CMK (cell line): Measurements from ENCODE around the gene SIRT5.

Experiments used
- DNase-seq: peaks from one replicate; pipeline ENCODE4 v3.0.0-alpha.2; 2010; ENCODE audit warnings: low read depth

Gene SIRT5

GRCh38 chr6:13589801-13590200, 15.4 kb downstream of the SIRT5 start:
- no peak for DNase-seq

- DNase-seq, result no peak
Measured at GRCh38 chr6:13590574-13591153, 16.3 kb downstream of the SIRT5 start.

GRCh38 chr6:13591205-13591921, 17.0 kb downstream of the SIRT5 start:
- DNase-seq, result no peak

- DNase-seq, result no peak
Measured at GRCh38 chr6:13593103-13593502, 18.7 kb downstream of the SIRT5 start.

- no peak for DNase-seq
Measured at GRCh38 chr6:13593720-13594119, 19.3 kb downstream of the SIRT5 start.

GRCh38 chr6:13597073-13597472, 22.7 kb downstream of the SIRT5 start:
- DNase-seq, result no peak

GRCh38 chr6:13600036-13600435, 25.6 kb downstream of the SIRT5 start:
- DNase-seq, result no peak

GRCh38 chr6:13604135-13604534, 29.7 kb downstream of the SIRT5 start:
- DNase-seq, result no peak

- no peak for DNase-seq
Measured at GRCh38 chr6:13604546-13605416, 30.4 kb downstream of the SIRT5 start.

- no peak for DNase-seq
Measured at GRCh38 chr6:13605634-13606033, 31.2 kb downstream of the SIRT5 start.

- no peak for DNase-seq
Measured at GRCh38 chr6:13611715-13612114, 37.3 kb downstream of the SIRT5 start.

- no peak for DNase-seq
Measured at GRCh38 chr6:13613029-13613594, 38.7 kb downstream of the SIRT5 start.

- no peak for DNase-seq
Measured at GRCh38 chr6:13614126-13614925, 39.9 kb downstream of the SIRT5 start.

- DNase-seq, result peak; percentile 97
Measured at GRCh38 chr6:13614926-13615791, 40.8 kb downstream of the SIRT5 start, which contains the start of gene NOL7. Gene NOL7, plus strand, starts transcription at chr6:13615335. Its CDS starts 24 bp downstream, at chr6:13615359.

- DNase-seq, result no peak
Measured at GRCh38 chr6:13615792-13616120, 41.4 kb downstream of the SIRT5 start.

- no peak for DNase-seq
Measured at GRCh38 chr6:13617066-13617465, 42.7 kb downstream of the SIRT5 start.

- peak; percentile 27 for DNase-seq
Measured at GRCh38 chr6:13624871-13625288, 50.5 kb downstream of the SIRT5 start.

- no peak for DNase-seq
Measured at GRCh38 chr6:13629459-13630116, 55.2 kb downstream of the SIRT5 start.

GRCh38 chr6:13630499-13630898, 56.1 kb downstream of the SIRT5 start:
- no peak for DNase-seq

- DNase-seq, result no peak
Measured at GRCh38 chr6:13633343-13633742, 58.9 kb downstream of the SIRT5 start.
